HG03558 (cell line): Measurements from ENCODE around the gene ATP5F1D.
"Not testable (repeated sequence)": the region's sequence is repeated elsewhere in the genome, so short reads cannot be mapped to it uniquely, and the experiment has no call there.

ENCODE experiments used
- ATAC-seq: cut with Tn5 transposase; IDR thresholded peaks from one replicate; pipeline ENCODE4 v1.9.1; 2021; ENCODE audit warnings: moderate number of reproducible peaks; ENCODE audit not compliant: unreplicated experiment; ENCODE audit errors: extremely low read depth

ATP5F1D gene

GRCh38 chr19:1241417-1242095 is at the start of gene ATP5F1D:
ATP5F1D (plus strand) TSS chr19:1241751; CDS start chr19:1241851, 100 bp downstream.
- peak; percentile 38 for ATAC-seq

DNA sequence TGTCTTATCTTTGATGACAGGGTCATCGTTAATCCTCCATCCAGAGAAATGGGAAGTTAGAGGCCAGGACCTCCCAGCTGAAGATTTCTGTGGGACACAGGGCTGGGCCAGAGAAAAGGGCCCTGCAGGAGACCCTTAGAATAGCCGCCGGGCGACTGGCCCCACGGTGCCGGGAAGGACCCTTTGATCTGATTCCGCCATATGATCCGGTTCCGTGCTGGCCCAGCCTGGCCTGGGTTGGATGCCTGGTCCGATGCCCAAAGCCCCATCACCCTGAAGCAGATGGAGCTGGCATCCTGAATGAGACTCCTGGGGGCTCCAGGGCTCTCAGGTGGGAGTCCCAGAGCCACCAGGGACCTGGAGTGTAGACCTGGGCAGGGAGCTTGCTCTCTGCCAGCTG is 42.0 kb upstream of the ATP5F1D start:
- ATAC-seq = no peak

- not testable (repeated sequence) for ATAC-seq
Measured at GRCh38 chr19:1200614-1201013, 40.9 kb upstream of the ATP5F1D start.

GRCh38 chr19:1205114-1206099 is 36.1 kb upstream of the ATP5F1D start, which contains the start of gene STK11:
STK11 (plus strand) TSS chr19:1205778; CDS start chr19:1206914, 1,136 bp downstream.
- peak; percentile 73 for ATAC-seq

DNA sequence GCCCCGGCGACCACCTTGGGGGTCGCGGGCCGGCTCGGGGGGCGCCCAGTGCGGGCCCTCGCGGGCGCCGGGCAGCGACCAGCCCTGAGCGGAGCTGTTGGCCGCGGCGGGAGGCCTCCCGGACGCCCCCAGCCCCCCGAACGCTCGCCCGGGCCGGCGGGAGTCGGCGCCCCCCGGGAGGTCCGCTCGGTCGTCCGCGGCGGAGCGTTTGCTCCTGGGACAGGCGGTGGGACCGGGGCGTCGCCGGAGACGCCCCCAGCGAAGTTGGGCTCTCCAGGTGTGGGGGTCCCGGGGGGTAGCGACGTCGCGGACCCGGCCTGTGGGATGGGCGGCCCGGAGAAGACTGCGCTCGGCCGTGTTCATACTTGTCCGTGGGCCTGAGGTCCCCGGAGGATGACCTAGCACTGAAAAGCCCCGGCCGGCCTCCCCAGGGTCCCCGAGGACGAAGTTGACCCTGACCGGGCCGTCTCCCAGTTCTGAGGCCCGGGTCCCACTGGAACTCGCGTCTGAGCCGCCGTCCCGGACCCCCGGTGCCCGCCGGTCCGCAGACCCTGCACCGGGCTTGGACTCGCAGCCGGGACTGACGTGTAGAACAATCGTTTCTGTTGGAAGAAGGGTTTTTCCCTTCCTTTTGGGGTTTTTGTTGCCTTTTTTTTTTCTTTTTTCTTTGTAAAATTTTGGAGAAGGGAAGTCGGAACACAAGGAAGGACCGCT is 35.2 kb upstream of the ATP5F1D start:
- ATAC-seq = no peak

- no peak for ATAC-seq
Measured at GRCh38 chr19:1206864-1207450, 34.6 kb upstream of the ATP5F1D start.

- not testable (repeated sequence) for ATAC-seq
Measured at GRCh38 chr19:1208830-1209229, 32.7 kb upstream of the ATP5F1D start.

DNA sequence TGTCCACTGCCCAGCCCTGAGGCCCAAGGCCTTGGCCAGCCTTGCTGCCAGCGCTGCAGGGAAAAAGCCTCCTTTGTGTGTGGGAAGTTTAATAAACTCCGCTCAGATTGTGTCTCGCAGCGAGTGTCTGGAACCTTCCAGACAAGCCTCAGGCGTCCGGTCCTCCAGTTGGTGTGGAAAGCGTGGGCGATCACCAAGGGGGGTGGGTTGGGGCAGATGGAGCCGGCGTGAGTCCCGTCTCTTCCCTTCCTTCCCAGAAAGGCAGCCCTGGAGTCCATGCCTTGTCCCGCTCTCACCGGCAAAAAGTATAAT is 31.4 kb upstream of the ATP5F1D start:
- no peak for ATAC-seq

- ATAC-seq = no peak
Measured at GRCh38 chr19:1211494-1212234, 29.9 kb upstream of the ATP5F1D start.

- no peak for ATAC-seq
Measured at GRCh38 chr19:1213391-1214286, 27.9 kb upstream of the ATP5F1D start.

GRCh38 chr19:1214299-1214861 is 27.2 kb upstream of the ATP5F1D start:
- ATAC-seq = no peak

DNA sequence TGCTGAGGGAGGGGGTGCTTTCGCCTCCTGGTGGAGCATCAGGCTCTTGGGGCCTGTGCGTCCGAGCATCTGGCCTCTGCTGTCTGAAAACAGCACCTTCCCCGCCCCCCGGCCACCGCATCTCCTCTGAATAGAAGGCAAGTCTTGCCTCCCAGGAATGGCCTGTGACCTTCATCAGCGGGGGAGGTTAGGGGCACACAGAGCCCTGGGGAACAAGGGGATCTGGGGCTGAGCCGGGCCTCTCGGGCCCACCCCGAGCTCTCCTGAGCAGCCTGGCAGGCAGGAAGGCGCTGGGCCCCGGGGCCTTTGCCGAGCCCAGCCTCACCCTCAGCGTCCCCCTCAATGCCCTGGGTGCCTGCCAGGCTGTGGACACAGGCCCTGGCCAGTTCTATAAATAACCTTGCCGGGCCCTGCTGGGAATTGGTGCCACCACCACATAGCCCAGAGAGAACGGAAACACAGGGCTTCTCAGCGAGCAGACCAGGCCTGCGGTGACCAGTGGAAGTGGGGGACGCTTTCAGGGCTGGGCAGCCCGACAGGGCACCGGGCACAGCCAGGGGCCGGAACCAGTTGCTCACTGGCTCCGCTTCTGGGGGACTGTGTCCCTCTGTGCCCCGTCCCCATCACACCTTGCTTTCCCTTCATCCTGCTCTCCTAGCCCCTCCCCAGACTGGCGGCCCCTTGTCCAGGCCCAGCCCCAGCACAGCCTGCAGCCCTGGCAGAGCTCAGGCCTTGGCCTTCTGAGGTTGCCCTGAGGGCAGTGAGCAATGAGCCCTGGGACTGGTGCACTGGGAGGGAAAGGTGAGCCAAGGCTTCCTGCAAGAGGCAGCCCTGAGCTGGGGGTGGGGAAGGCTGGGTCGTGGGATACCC is 26.5 kb upstream of the ATP5F1D start:
- ATAC-seq = no peak

GRCh38 chr19:1216756-1217155 is 24.8 kb upstream of the ATP5F1D start:
- ATAC-seq = no peak

DNA sequence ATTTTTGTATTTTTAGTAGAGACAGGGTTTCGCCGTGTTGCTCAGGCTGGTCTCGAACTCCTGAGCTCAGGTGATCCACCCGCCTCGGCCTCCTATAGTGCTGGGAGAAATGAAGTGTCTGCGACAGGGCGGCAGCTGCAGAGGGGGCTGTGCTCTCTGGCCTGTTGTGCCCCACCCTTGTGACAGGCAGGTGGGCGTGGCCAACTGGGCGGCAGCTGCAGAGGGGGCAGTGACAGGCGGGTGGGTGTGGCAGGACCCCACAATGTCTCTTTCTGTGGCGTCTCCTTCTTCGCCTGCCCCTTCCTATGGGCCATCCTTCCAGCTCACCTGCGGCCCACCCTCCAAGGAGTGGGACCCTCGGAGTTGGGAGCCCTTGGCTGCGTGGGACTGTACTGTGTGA is 24.2 kb upstream of the ATP5F1D start:
- ATAC-seq = no peak

DNA sequence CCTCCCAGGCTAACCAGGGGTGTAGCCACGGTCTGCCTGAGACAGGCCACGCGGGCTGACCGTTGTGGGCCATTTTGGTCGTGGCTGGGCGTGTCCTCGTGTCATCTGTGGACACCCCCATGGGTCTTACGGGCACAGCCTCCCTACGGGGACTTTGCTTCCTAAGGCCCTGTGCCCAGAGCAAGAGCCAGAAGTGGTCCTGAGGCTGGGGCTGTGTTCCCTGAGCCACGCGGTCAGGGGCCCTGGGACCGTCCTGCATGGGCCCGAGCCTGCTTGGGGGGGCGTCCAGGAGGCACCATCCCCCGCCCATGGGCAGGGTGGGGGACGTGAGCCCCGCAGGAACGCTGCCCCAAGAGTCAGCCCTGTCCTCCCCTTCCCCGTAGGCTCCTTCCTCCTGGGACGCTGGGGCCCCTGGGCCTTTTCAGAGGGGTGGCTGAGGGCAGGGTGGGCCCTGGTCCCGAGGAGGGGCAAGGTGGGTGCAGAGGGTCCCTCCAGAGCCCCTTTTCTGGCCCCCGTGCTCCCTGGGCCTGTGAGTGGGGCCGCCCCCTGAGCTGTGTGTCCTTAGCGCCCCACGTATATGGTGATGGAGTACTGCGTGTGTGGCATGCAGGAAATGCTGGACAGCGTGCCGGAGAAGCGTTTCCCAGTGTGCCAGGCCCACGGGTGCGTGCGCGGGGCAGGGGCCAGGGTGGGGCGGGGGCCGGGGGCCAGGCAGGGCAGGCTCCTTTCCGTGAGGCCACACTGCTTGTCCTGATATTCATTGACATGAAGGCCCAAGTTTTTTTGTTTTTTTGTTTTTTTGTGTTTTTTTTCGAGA is 22.6 kb upstream of the ATP5F1D start:
- no peak for ATAC-seq

- no peak for ATAC-seq
Measured at GRCh38 chr19:1219786-1220476, 21.6 kb upstream of the ATP5F1D start.
